Body of pancreas (tissue), 4 donors: ENCODE measurements around the gene PTPA. TPM values are rescaled to one million over a fixed set of nuclear protein-coding genes. Genes with fewer than 3 reads are reported as not detected.
A peak's percentile ranks its signal among the peaks of the same experiment; 100 is the strongest.

ENCODE experiments used
- ATAC-seq: fragments of 150-250 bp; one replicate; pipeline ENCODE4 v1.9.1; 2016
- DNase-seq, 4 donors: peaks; one replicate each; pipeline ENCODE4 v3.0.0-alpha.2; 2019
- H3K27ac ChIP-seq, 4 donors: fragments of 200-600 bp; sonication (generic); 1 replicate in 3 of 4; 2 replicates in 1 of 4; pipeline versions ENCODE4 v1.5.1 to v1.6.1; 2016 to 2019; ENCODE audit warnings: mild to moderate bottlenecking in 1 of 4, mixed read lengths in 1 of 4, moderate library complexity in 1 of 4
- H3K27me3 ChIP-seq, 2 donors: fragments of 200-600 bp; sonication (generic); one replicate each; pipeline ENCODE4 v1.6.0; 2016; ENCODE audit warnings: mild to moderate bottlenecking in 1 of 2
- H3K36me3 ChIP-seq, 2 donors: fragments of 200-600 bp; sonication (generic); replicated peaks in 1 of 2; 2 replicates each; pipeline ENCODE4 v1.5.1; 2016; ENCODE audit warnings: low read depth in 2 of 2; ENCODE audit not compliant: insufficient read depth in 1 of 2
- H3K4me1 ChIP-seq: fragments of 200-600 bp; sonication (generic); one replicate; pipeline ENCODE4 v1.6.0; 2016
- H3K4me3 ChIP-seq, 2 donors: fragments of 200-600 bp; sonication (generic); 1 replicate in 1 of 2; 2 replicates in 1 of 2; pipeline ENCODE4 v1.5.1; 2016 to 2019
- H3K9me3 ChIP-seq, 3 donors: fragments of 200-600 bp; sonication (generic); 1 replicate in 2 of 3; 2 replicates in 1 of 3; pipeline ENCODE4 v1.5.1; 2016
- CTCF ChIP-seq, 7 experiments: fragments of 450-650 bp in 4 of 7; fragments of 200-600 bp in 3 of 7; sonication (generic) in 3 of 7; IDR thresholded peaks; one replicate each; pipeline ENCODE4 v1.5.1; 2016 to 2019; ENCODE audit warnings: antibody characterized with exemption in 7 of 7
- POLR2A ChIP-seq, 3 donors: fragments of 450-650 bp; IDR thresholded peaks; one replicate each; pipeline ENCODE4 v1.6.1; 2016; ENCODE audit warnings: antibody characterized with exemption in 3 of 3, mild to moderate bottlenecking in 2 of 3
- WGBS, 2 donors: methylation state at CpG; one replicate each; pipeline ENCODE4 v1.1.5; 2017; 5-methylcytosine and 5-hydroxymethylcytosine counted together
- intact Hi-C: fragments of 100-400 bp; cut with DNase I; formaldehyde crosslinking; loops from one replicate; pipeline ENCODE4 v1.15.1; 2023
- total RNA-seq, 2 donors: library from RNA; depleted of rRNA; stranded (reverse); fragments of >200 nt; gene quantifications; one replicate each; pipeline ENCODE4 v1.1.0, GENCODE V29; 2016

The PTPA gene
- total RNA-seq, 2 donors from 2014 or later: 32.7 to 52.1 TPM

- H3K4me3 ChIP-seq: no peak overlapping the region
- DNase-seq: peak; percentile 89 to 93 (median 92)
- intact Hi-C loops: loop anchor here (2.0 kb wide), 1 partner anchor 30 kb away; no protein-coding TSS in a partner anchor
Measured at GRCh38 chr9:129143031-129143927, 32.1 kb downstream of the PTPA start.

DNA sequence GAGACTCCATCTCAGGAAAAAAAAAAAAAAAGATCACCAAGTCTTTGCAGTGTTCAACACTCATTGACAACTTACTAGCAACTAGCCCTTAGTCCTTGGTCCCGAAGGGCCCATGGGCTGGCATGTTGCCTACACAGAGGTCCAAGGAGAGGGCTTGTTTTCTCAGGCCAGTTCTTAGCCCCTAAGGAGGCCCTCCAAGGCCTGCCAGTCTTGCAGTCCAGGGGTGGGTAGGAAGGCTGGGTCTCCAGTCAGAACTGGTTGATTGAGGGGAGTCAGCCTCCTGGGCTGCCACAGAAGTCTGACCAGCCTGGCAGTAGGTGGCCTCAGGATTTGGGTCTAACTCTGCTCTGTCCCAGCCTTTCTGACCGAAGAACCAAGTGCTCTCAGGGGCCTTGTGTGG is 34.1 kb downstream of the PTPA start:
- no peak overlapping the region for H3K4me3 ChIP-seq
- intact Hi-C loops: no loop called here
- ATAC-seq (no peak), DNase-seq (no peak)
- H3K9me3 ChIP-seq: no peaks in the 10 kb centered on the region
- H3K27ac ChIP-seq: peak overlapping the region; percentile 23 to 55 (median 50)
- no peaks in the 10 kb centered on the region for H3K36me3 ChIP-seq
- no peaks in the 10 kb centered on the region for H3K27me3 ChIP-seq
- no peak for TF ChIP-seq CTCF (IDR thresholded peaks at IDR 0.05)
- peaks cover 53% of the 10 kb centered on the region for H3K4me1 ChIP-seq
- WGBS, 2 donors: 66 to 70% methylated on average over 2 of the region's 2 CpGs

More at GRCh38 chr9:129143031-129143927, 32.1 kb downstream of the PTPA start:
- H3K36me3 ChIP-seq: no peaks in the 10 kb centered on the region
- H3K27ac ChIP-seq: peak overlapping the region; percentile 55 to 100 (median 98)
- 31 to 43% methylated on average over 9 to 13 of the region's 14 CpGs for WGBS, 2 donors
- TF ChIP-seq POLR2A (IDR thresholded peaks at IDR 0.05) (no peak), CTCF (IDR thresholded peaks at IDR 0.05) (peak; percentile 52 to 85 (median 80))
- no peaks in the 10 kb centered on the region for H3K27me3 ChIP-seq
- peaks cover 73% of the 10 kb centered on the region for H3K4me1 ChIP-seq
- peak; percentile 41 for ATAC-seq
- H3K9me3 ChIP-seq: no peaks in the 10 kb centered on the region

DNA sequence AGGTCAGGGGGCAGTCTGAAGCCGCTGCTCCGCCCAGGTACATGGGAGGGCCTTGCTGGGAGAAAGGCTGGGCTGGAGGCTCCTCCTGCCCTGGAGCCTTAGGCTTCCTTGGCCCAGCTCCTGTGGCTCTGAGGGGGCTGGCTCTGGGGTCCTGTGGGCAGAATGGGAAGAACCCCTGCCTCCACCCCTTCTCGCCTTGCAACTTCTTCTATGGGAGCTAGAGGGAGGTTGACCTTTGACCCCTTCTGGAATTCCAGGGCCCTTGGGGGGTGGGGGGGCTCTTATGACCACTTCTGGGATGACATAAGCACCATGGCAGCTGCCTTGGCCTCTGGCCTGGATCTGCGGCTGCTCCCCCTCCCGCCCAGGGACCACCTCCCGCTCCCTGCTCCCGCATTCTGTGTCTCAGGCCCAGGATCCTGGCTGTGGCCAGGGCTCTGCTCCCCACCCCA is 34.7 kb downstream of the PTPA start:
- Histone ChIP-seq H3K4me1 (peaks cover 48% of the 10 kb centered on the region), H3K4me3 (no peak overlapping the region), H3K27ac (peak overlapping the region in 3 of 4 donors; percentile 48 to 55 (median 52)), H3K9me3 (no peaks in the 10 kb centered on the region), H3K36me3 (no peaks in the 10 kb centered on the region), H3K27me3 (no peaks in the 10 kb centered on the region)
- 88 to 97% methylated on average over 4 to 7 of the region's 7 CpGs for WGBS, 2 donors
- DNase-seq: peak in 2 of 4 donors; percentile 38 to 39
- ATAC-seq: no peak
- intact Hi-C loops: no loop called here
- TF ChIP-seq POLR2A (IDR thresholded peaks at IDR 0.05) (no peak), CTCF (IDR thresholded peaks at IDR 0.05) (no peak)

- H3K36me3 ChIP-seq: no peaks in the 10 kb centered on the region
- intact Hi-C loops: no loop called here
- peaks cover 42% of the 10 kb centered on the region for H3K4me1 ChIP-seq
- ATAC-seq: no peak
- H3K4me3 ChIP-seq: no peak overlapping the region
- H3K27me3 ChIP-seq: no peaks in the 10 kb centered on the region
- TF ChIP-seq CTCF (IDR thresholded peaks at IDR 0.05): no peak
- no peak for TF ChIP-seq POLR2A (IDR thresholded peaks at IDR 0.05)
- H3K9me3 ChIP-seq: no peaks in the 10 kb centered on the region
- no peak for DNase-seq
- WGBS, 2 donors: 68 to 100% methylated on average over 1 to 8 of the region's 8 CpGs
- peak overlapping the region in 3 of 4 donors; percentile 48 to 55 (median 52) for H3K27ac ChIP-seq
Measured at GRCh38 chr9:129146441-129146941, 35.3 kb downstream of the PTPA start.
